ENCODE measurements around the gene IQCC. TPM values are rescaled to one million over a fixed set of nuclear protein-coding genes. Genes with fewer than 3 reads are reported as not detected.

The IQCC gene
- total RNA-seq, 2 experiments from 2014 or later, result 4.8 to 5.9 TPM

- CTCF ChIA-PET, result interaction anchor here (0.6 to 1.8 kb wide), 3 partner anchors 18 to 515 kb away, joined by 3 to 8 read pairs (median 6); no protein-coding TSS in a partner anchor
- H3K9me3 Mint-ChIP-seq, result no peaks in the 10 kb centered on the region
- H3K4me3 Mint-ChIP-seq, result no peak overlapping the region
- H3K27ac Mint-ChIP-seq, result no peak overlapping the region
- no peaks in the 10 kb centered on the region for H3K27me3 Mint-ChIP-seq (ENCODE audit: low read depth)
- no peak for DNase-seq
- H3K4me1 Mint-ChIP-seq (ENCODE audit: low read depth), result peaks cover 56% of the 10 kb centered on the region
- peaks cover 29% of the 10 kb centered on the region for H3K36me3 Mint-ChIP-seq (ENCODE audit: low read depth)
- intact Hi-C loops (cut with micrococcal nuclease), result no loop called here
Measured at GRCh38 chr1:32197837-32198236, 7.6 kb upstream of the IQCC start.

- H3K9me3 Mint-ChIP-seq, result no peaks in the 10 kb centered on the region
- H3K4me1 Mint-ChIP-seq (ENCODE audit: low read depth), result peaks cover 51% of the 10 kb centered on the region
- CTCF ChIA-PET, result interaction anchor here (0.6 to 1.8 kb wide), 2 partner anchors 17 to 138 kb away, joined by 3 to 6 read pairs; partner anchors contain the start of gene MARCKSL1
- no peak overlapping the region for H3K4me3 Mint-ChIP-seq
- DNase-seq, result no peak
- intact Hi-C loops (cut with micrococcal nuclease), result no loop called here
- H3K36me3 Mint-ChIP-seq (ENCODE audit: low read depth), result peaks cover 25% of the 10 kb centered on the region
- no peak overlapping the region for H3K27ac Mint-ChIP-seq
- H3K27me3 Mint-ChIP-seq (ENCODE audit: low read depth), result no peaks in the 10 kb centered on the region
Measured at GRCh38 chr1:32198237-32199042, 7.0 kb upstream of the IQCC start.

- H3K4me3 Mint-ChIP-seq, result no peak overlapping the region
- DNase-seq, result no peak
- CTCF ChIA-PET, result interaction anchor here (0.6 kb wide), 1 partner anchor 137 kb away, joined by 3 read pairs; the partner anchor contains the start of gene MARCKSL1
- no peaks in the 10 kb centered on the region for H3K27me3 Mint-ChIP-seq (ENCODE audit: low read depth)
- no peak overlapping the region for H3K27ac Mint-ChIP-seq
- no peaks in the 10 kb centered on the region for H3K9me3 Mint-ChIP-seq
- intact Hi-C loops (cut with micrococcal nuclease), result no loop called here
- peaks cover 19% of the 10 kb centered on the region for H3K36me3 Mint-ChIP-seq (ENCODE audit: low read depth)
- H3K4me1 Mint-ChIP-seq (ENCODE audit: low read depth), result peaks cover 46% of the 10 kb centered on the region
Measured at GRCh38 chr1:32199043-32199716, 6.3 kb upstream of the IQCC start.

- H3K27ac Mint-ChIP-seq, result peak overlapping the region; percentile 88
- no peaks in the 10 kb centered on the region for H3K27me3 Mint-ChIP-seq (ENCODE audit: low read depth)
- peaks cover 41% of the 10 kb centered on the region for H3K4me1 Mint-ChIP-seq (ENCODE audit: low read depth)
- no peak for DNase-seq
- H3K4me3 Mint-ChIP-seq, result peak overlapping the region; percentile 70
- no peaks in the 10 kb centered on the region for H3K9me3 Mint-ChIP-seq
- CTCF ChIA-PET, result interaction anchor here (1.9 kb wide), 1 partner anchor 17 kb away, joined by 5 read pairs; no protein-coding TSS in a partner anchor
- H3K36me3 Mint-ChIP-seq (ENCODE audit: low read depth), result peaks cover 14% of the 10 kb centered on the region
- intact Hi-C loops (cut with micrococcal nuclease), result loop anchor here (1.0 to 2.0 kb wide), 2 partner anchors 23 to 127 kb away; partner anchors contain the start of genes EIF3I, TMEM234 and TMEM39B
Measured at GRCh38 chr1:32199717-32200072, 5.8 kb upstream of the IQCC start.

- intact Hi-C loops (cut with micrococcal nuclease), result loop anchor here (1.0 to 2.0 kb wide), 5 partner anchors 21 to 128 kb away; partner anchors contain the start of genes EIF3I, TMEM234, TMEM39B and TXLNA
- peak within 1 kb of the TSS; percentile 88 for H3K27ac Mint-ChIP-seq
- H3K4me1 Mint-ChIP-seq (ENCODE audit: low read depth), result peaks cover 38% of the 10 kb centered on the region
- no peaks in the 10 kb centered on the region for H3K9me3 Mint-ChIP-seq
- CTCF ChIA-PET, result interaction anchor here (0.6 to 1.9 kb wide), 4 partner anchors 10 to 201 kb away, joined by 3 to 5 read pairs (median 4); partner anchors contain the start of gene TXLNA
- peaks cover 11% of the 10 kb centered on the region for H3K36me3 Mint-ChIP-seq (ENCODE audit: low read depth)
- DNase-seq, result peak; percentile 72
- no peaks in the 10 kb centered on the region for H3K27me3 Mint-ChIP-seq (ENCODE audit: low read depth)
- H3K4me3 Mint-ChIP-seq, result peak within 1 kb of the TSS; percentile 70
Measured at GRCh38 chr1:32200226-32201010, 5.1 kb upstream of the IQCC start, which contains the start of gene CCDC28B. CCDC28B (plus strand) TSS chr1:32200595; CDS start chr1:32201936, 1,341 bp downstream.

GRCh38 chr1:32201011-32201855 is 4.2 kb upstream of the IQCC start:
- Mint-ChIP-seq H3K4me3 (peak overlapping the region; percentile 70), H3K4me1 (ENCODE audit: low read depth) (peaks cover 35% of the 10 kb centered on the region), H3K9me3 (no peaks in the 10 kb centered on the region), H3K27ac (peak overlapping the region; percentile 85), H3K27me3 (ENCODE audit: low read depth) (no peaks in the 10 kb centered on the region), H3K36me3 (ENCODE audit: low read depth) (peaks cover 13% of the 10 kb centered on the region)
- intact Hi-C loops (cut with micrococcal nuclease), result loop anchor here (1.0 to 2.0 kb wide), 4 partner anchors 22 to 72 kb away; partner anchors contain the start of genes EIF3I, TMEM234 and TXLNA
- CTCF ChIA-PET, result interaction anchor here (0.6 to 1.9 kb wide), 4 partner anchors 9 to 200 kb away, joined by 3 to 5 read pairs (median 4); partner anchors contain the start of gene TXLNA
- peak; percentile 92 for DNase-seq

- H3K9me3 Mint-ChIP-seq, result no peaks in the 10 kb centered on the region
- H3K4me1 Mint-ChIP-seq (ENCODE audit: low read depth), result peaks cover 32% of the 10 kb centered on the region
- peak overlapping the region; percentile 90 for H3K4me3 Mint-ChIP-seq
- CTCF ChIA-PET, result interaction anchor here (3.5 kb wide), 1 partner anchor 11 kb away, joined by 27 read pairs; no protein-coding TSS in a partner anchor
- no peaks in the 10 kb centered on the region for H3K27me3 Mint-ChIP-seq (ENCODE audit: low read depth)
- no peak overlapping the region for H3K27ac Mint-ChIP-seq
- peaks cover 15% of the 10 kb centered on the region for H3K36me3 Mint-ChIP-seq (ENCODE audit: low read depth)
- no peak for DNase-seq
- intact Hi-C loops (cut with micrococcal nuclease), result no loop called here
Measured at GRCh38 chr1:32204943-32205361, 519 bp upstream of the IQCC start.

GRCh38 chr1:32208469-32208868 is 3.0 kb downstream of the IQCC start:
- intact Hi-C loops (cut with micrococcal nuclease), result no loop called here
- Mint-ChIP-seq H3K36me3 (ENCODE audit: low read depth) (peaks cover 15% of the 10 kb centered on the region), H3K9me3 (no peaks in the 10 kb centered on the region), H3K4me3 (no peak overlapping the region), H3K4me1 (ENCODE audit: low read depth) (peaks cover 12% of the 10 kb centered on the region), H3K27ac (no peak overlapping the region), H3K27me3 (ENCODE audit: low read depth) (no peaks in the 10 kb centered on the region)
- no peak for DNase-seq
- CTCF ChIA-PET, result interaction anchor here (1.3 kb wide), 1 partner anchor 8 kb away, joined by 3 read pairs; no protein-coding TSS in a partner anchor

- H3K4me1 Mint-ChIP-seq (ENCODE audit: low read depth), result peaks cover 12% of the 10 kb centered on the region
- H3K27me3 Mint-ChIP-seq (ENCODE audit: low read depth), result no peaks in the 10 kb centered on the region
- intact Hi-C loops (cut with micrococcal nuclease), result no loop called here
- DNase-seq, result no peak
- no peak within 1 kb of the TSS for H3K4me3 Mint-ChIP-seq
- peaks cover 15% of the 10 kb centered on the region for H3K36me3 Mint-ChIP-seq (ENCODE audit: low read depth)
- CTCF ChIA-PET, result interaction anchor here (1.3 kb wide), 1 partner anchor 8 kb away, joined by 3 read pairs; no protein-coding TSS in a partner anchor
- no peaks in the 10 kb centered on the region for H3K9me3 Mint-ChIP-seq
- H3K27ac Mint-ChIP-seq, result no peak within 1 kb of the TSS
Measured at GRCh38 chr1:32208891-32209328, 3.4 kb downstream of the IQCC start, which contains the start of gene DCDC2B. DCDC2B (plus strand) TSS chr1:32209089; CDS start chr1:32209094, 5 bp downstream.

GRCh38 chr1:32215629-32216480 is 10.4 kb downstream of the IQCC start:
- CTCF ChIA-PET, result interaction anchor here (0.6 to 3.7 kb wide), 60 partner anchors 7 to 407 kb away, joined by 3 to 42 read pairs (median 4); partner anchors contain the start of genes BSDC1, CCDC28B, DCDC2B and FAM167B
- intact Hi-C loops (cut with micrococcal nuclease), result loop anchor here (1.0 to 5.0 kb wide), 3 partner anchors 74 to 198 kb away; partner anchors contain the start of genes FAM229A and TSSK3
- H3K27ac Mint-ChIP-seq, result no peak overlapping the region
- H3K4me3 Mint-ChIP-seq, result no peak overlapping the region
- no peaks in the 10 kb centered on the region for H3K36me3 Mint-ChIP-seq (ENCODE audit: low read depth)
- no peaks in the 10 kb centered on the region for H3K27me3 Mint-ChIP-seq (ENCODE audit: low read depth)
- H3K4me1 Mint-ChIP-seq (ENCODE audit: low read depth), result peaks cover 14% of the 10 kb centered on the region
- DNase-seq, result peak; percentile 77
- no peaks in the 10 kb centered on the region for H3K9me3 Mint-ChIP-seq
